HepG2 (cell line): Measurements from ENCODE around the gene ABCC3. TPM values are rescaled to one million over a fixed set of nuclear protein-coding genes. Genes with fewer than 3 reads are reported as not detected.

ENCODE experiments used
- GFI1 ChIP-seq: sonication (generic); formaldehyde crosslinking; IDR thresholded peaks from 2 replicates; pipeline ENCODE4 v1.5.0; 2020; ENCODE audit warnings: missing genetic modification reagents, mild to moderate bottlenecking, borderline replicate concordance
- MLLT10 ChIP-seq: sonication (generic); formaldehyde crosslinking; IDR thresholded peaks from 2 replicates; pipeline ENCODE4 v1.4.0; 2020; ENCODE audit warnings: missing genetic modification reagents
- PITX1 ChIP-seq: sonication (generic); formaldehyde crosslinking; IDR thresholded peaks from 2 replicates; pipeline ENCODE4 v1.5.1; 2020; ENCODE audit warnings: mild to moderate bottlenecking, missing genetic modification reagents
- RARG ChIP-seq: sonication (generic); formaldehyde crosslinking; IDR thresholded peaks from 2 replicates; pipeline ENCODE4 v1.4.0; 2020; ENCODE audit warnings: low read depth, mild to moderate bottlenecking, missing genetic modification reagents
- SNAPC2 ChIP-seq: sonication (generic); formaldehyde crosslinking; IDR thresholded peaks from 2 replicates; pipeline ENCODE4 v1.8.1; 2022; ENCODE audit warnings: mild to moderate bottlenecking, missing genetic modification reagents
- SRY ChIP-seq: sonication (generic); formaldehyde crosslinking; IDR thresholded peaks from 2 replicates; pipeline ENCODE4 v1.8.0; 2022; ENCODE audit warnings: mild to moderate bottlenecking, missing genetic modification reagents
- TARDBP ChIP-seq: sonication (generic); formaldehyde crosslinking; IDR thresholded peaks from 2 replicates; pipeline ENCODE4 v1.8.0; 2022; ENCODE audit warnings: mild to moderate bottlenecking, missing genetic modification reagents
- ZC3H4 ChIP-seq: sonication (generic); formaldehyde crosslinking; IDR thresholded peaks from 2 replicates; pipeline ENCODE4 v1.4.0; 2020; ENCODE audit warnings: missing genetic modification reagents, borderline replicate concordance
- ZNF256 ChIP-seq: sonication (generic); formaldehyde crosslinking; conservative IDR thresholded peaks from 2 replicates; pipeline ENCODE4 v1.4.0; 2020; ENCODE audit warnings: missing genetic modification reagents
- ZNF772 ChIP-seq: sonication (generic); formaldehyde crosslinking; IDR thresholded peaks from 2 replicates; pipeline ENCODE4 v1.5.0; 2020; ENCODE audit warnings: mild to moderate bottlenecking, missing genetic modification reagents
- ZNF879 ChIP-seq: sonication (generic); formaldehyde crosslinking; IDR thresholded peaks from 2 replicates; pipeline ENCODE4 v1.8.1; 2023; ENCODE audit warnings: missing genetic modification reagents
- polyA plus RNA-seq, 8 experiments: library from polyadenylated mRNA; depleted of rRNA in 3 of 8; stranded (reverse) in 7 of 8; unstranded in 1 of 8; fragments of >200 nt; fragmentation: Illumina TruSeq in 4 of 8; extraction: Trizol in 4 of 8; gene quantifications; 2 replicates each; pipeline versions ENCODE4 v1.2.1 to v1.2.3, GENCODE V29; 2011 to 2016; ENCODE audit warnings: low read depth in 4 of 8, missing spikeins in 1 of 8, mixed read lengths in 1 of 8; ENCODE audit not compliant: insufficient read depth in 1 of 8
- total RNA-seq, 5 experiments: library from RNA; depleted of rRNA; stranded (reverse); fragments of >200 nt; fragmentation: Illumina TruSeq; extraction: Trizol; gene quantifications; 2 replicates each; pipeline ENCODE4 v1.2.3, GENCODE V29; 2016; ENCODE audit warnings: low read depth in 1 of 5
- TF ChIP-seq, protein P1 (sequence below): sonication (generic); formaldehyde crosslinking; IDR thresholded peaks from 2 replicates; pipeline ENCODE4 v1.5.0; 2020; ENCODE audit warnings: mild to moderate bottlenecking, missing genetic modification reagents
- TF ChIP-seq, protein P2 (sequence below): sonication (generic); formaldehyde crosslinking; IDR thresholded peaks from 2 replicates; pipeline ENCODE4 v1.8.1; 2022; ENCODE audit warnings: low read depth, mild to moderate bottlenecking, missing genetic modification reagents
- TF ChIP-seq, protein P3 (sequence below): sonication (generic); formaldehyde crosslinking; IDR thresholded peaks from 2 replicates; pipeline ENCODE4 v1.4.0; 2020; ENCODE audit warnings: missing genetic modification reagents
- TF ChIP-seq, protein P4 (sequence below): sonication (generic); formaldehyde crosslinking; IDR thresholded peaks from 2 replicates; pipeline ENCODE4 v1.4.0; 2020; ENCODE audit warnings: missing genetic modification reagents
- TF ChIP-seq, protein P5 (sequence below): sonication (generic); formaldehyde crosslinking; conservative IDR thresholded peaks from 2 replicates; pipeline ENCODE4 v1.4.0; 2020; ENCODE audit warnings: missing genetic modification reagents

The ABCC3 gene
- total and polyA plus RNA-seq, 2 of the 13 experiments (the other 11 are each of a cell fraction or from before 2014, with no cell fraction given) = 25.2 to 50.7 TPM

DNA sequence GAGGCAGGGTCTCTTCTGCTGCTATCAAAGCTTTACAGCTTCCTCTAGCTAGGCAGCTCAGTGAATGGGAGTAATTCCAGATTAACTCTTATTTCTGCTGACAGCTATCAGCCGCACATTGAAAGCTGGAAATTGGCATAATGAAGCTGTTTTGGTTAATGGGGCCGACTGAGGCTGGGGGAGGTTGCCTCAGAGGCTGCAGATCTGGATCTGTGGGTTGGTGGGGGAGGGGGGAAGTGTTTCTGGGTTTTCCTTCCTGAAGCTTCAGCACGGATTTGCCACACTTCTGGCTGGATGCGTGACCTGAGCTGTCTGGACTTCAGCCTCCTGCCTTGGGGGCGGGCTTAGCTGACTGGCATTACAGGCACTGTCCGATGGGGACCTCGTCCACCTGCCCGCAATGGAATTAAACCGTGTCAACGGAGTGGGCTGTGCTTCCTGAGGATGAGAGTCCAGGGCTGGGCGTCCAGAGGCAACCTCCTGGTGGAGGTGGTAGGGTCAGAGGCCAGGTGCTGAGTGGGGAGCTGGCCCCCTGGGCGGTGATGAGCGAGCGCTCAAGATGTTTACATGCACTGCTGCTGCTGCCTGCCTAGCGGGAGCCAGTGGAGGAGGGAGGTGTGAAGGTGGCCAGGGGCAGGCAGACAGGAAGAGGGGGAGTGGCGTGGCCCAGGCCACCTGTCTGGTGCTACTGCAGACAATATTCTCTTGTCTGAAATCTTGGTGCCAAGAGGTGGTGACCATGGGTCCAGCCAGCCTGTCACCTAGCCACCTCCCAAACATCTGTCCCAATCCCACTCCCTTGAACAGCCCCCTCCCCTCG lies 6.7 kb upstream of the ABCC3 start (continued):
- TF ChIP-seq, protein P1, sequence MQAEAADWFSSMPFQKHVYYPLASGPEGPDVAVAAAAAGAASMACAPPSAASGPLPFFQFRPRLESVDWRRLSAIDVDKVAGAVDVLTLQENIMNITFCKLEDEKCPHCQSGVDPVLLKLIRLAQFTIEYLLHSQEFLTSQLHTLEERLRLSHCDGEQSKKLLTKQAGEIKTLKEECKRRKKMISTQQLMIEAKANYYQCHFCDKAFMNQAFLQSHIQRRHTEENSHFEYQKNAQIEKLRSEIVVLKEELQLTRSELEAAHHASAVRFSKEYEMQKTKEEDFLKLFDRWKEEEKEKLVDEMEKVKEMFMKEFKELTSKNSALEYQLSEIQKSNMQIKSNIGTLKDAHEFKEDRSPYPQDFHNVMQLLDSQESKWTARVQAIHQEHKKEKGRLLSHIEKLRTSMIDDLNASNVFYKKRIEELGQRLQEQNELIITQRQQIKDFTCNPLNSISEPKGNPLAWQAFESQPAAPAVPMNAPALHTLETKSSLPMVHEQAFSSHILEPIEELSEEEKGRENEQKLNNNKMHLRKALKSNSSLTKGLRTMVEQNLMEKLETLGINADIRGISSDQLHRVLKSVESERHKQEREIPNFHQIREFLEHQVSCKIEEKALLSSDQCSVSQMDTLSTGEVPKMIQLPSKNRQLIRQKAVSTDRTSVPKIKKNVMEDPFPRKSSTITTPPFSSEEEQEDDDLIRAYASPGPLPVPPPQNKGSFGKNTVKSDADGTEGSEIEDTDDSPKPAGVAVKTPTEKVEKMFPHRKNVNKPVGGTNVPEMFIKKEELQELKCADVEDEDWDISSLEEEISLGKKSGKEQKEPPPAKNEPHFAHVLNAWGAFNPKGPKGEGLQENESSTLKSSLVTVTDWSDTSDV (CRISPR knock-in tag) = 0 out of 2 replicates have a peak, but pooled peaks have one; percentile 73
- TF ChIP-seq SNAPC2 = peak; percentile 91; the same call in 1 of the 2 replicates
- no peak for TF ChIP-seq MLLT10
- TF ChIP-seq, protein P2, sequence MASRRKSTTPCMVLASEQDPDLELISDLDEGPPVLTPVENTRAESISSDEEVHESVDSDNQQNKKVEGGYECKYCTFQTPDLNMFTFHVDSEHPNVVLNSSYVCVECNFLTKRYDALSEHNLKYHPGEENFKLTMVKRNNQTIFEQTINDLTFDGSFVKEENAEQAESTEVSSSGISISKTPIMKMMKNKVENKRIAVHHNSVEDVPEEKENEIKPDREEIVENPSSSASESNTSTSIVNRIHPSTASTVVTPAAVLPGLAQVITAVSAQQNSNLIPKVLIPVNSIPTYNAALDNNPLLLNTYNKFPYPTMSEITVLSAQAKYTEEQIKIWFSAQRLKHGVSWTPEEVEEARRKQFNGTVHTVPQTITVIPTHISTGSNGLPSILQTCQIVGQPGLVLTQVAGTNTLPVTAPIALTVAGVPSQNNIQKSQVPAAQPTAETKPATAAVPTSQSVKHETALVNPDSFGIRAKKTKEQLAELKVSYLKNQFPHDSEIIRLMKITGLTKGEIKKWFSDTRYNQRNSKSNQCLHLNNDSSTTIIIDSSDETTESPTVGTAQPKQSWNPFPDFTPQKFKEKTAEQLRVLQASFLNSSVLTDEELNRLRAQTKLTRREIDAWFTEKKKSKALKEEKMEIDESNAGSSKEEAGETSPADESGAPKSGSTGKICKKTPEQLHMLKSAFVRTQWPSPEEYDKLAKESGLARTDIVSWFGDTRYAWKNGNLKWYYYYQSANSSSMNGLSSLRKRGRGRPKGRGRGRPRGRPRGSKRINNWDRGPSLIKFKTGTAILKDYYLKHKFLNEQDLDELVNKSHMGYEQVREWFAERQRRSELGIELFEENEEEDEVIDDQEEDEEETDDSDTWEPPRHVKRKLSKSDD = no peak
- TF ChIP-seq, protein P3, sequence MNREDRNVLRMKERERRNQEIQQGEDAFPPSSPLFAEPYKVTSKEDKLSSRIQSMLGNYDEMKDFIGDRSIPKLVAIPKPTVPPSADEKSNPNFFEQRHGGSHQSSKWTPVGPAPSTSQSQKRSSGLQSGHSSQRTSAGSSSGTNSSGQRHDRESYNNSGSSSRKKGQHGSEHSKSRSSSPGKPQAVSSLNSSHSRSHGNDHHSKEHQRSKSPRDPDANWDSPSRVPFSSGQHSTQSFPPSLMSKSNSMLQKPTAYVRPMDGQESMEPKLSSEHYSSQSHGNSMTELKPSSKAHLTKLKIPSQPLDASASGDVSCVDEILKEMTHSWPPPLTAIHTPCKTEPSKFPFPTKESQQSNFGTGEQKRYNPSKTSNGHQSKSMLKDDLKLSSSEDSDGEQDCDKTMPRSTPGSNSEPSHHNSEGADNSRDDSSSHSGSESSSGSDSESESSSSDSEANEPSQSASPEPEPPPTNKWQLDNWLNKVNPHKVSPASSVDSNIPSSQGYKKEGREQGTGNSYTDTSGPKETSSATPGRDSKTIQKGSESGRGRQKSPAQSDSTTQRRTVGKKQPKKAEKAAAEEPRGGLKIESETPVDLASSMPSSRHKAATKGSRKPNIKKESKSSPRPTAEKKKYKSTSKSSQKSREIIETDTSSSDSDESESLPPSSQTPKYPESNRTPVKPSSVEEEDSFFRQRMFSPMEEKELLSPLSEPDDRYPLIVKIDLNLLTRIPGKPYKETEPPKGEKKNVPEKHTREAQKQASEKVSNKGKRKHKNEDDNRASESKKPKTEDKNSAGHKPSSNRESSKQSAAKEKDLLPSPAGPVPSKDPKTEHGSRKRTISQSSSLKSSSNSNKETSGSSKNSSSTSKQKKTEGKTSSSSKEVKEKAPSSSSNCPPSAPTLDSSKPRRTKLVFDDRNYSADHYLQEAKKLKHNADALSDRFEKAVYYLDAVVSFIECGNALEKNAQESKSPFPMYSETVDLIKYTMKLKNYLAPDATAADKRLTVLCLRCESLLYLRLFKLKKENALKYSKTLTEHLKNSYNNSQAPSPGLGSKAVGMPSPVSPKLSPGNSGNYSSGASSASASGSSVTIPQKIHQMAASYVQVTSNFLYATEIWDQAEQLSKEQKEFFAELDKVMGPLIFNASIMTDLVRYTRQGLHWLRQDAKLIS (CRISPR knock-in tag) = no peak
- peak; percentile 95 for TF ChIP-seq TARDBP (CRISPR knock-in tag)
- TF ChIP-seq, protein P4, sequence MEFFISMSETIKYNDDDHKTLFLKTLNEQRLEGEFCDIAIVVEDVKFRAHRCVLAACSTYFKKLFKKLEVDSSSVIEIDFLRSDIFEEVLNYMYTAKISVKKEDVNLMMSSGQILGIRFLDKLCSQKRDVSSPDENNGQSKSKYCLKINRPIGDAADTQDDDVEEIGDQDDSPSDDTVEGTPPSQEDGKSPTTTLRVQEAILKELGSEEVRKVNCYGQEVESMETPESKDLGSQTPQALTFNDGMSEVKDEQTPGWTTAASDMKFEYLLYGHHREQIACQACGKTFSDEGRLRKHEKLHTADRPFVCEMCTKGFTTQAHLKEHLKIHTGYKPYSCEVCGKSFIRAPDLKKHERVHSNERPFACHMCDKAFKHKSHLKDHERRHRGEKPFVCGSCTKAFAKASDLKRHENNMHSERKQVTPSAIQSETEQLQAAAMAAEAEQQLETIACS (CRISPR knock-in tag) = no peak
- 0 out of 2 replicates have a peak, but pooled peaks have one; percentile 48 for TF ChIP-seq ZNF772 (CRISPR knock-in tag)
- peak; percentile 43; the same call in 1 of the 2 replicates for TF ChIP-seq ZNF879 (CRISPR knock-in tag)
- TF ChIP-seq GFI1 (CRISPR knock-in tag) = peak; percentile 70; the same call in 1 of the 2 replicates
- TF ChIP-seq RARG (CRISPR knock-in tag) = no peak
- TF ChIP-seq, protein P5, sequence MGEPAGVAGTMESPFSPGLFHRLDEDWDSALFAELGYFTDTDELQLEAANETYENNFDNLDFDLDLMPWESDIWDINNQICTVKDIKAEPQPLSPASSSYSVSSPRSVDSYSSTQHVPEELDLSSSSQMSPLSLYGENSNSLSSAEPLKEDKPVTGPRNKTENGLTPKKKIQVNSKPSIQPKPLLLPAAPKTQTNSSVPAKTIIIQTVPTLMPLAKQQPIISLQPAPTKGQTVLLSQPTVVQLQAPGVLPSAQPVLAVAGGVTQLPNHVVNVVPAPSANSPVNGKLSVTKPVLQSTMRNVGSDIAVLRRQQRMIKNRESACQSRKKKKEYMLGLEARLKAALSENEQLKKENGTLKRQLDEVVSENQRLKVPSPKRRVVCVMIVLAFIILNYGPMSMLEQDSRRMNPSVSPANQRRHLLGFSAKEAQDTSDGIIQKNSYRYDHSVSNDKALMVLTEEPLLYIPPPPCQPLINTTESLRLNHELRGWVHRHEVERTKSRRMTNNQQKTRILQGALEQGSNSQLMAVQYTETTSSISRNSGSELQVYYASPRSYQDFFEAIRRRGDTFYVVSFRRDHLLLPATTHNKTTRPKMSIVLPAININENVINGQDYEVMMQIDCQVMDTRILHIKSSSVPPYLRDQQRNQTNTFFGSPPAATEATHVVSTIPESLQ = no peak
- no peak for TF ChIP-seq ZNF256 (CRISPR knock-in tag)
- no peak for TF ChIP-seq ZC3H4 (CRISPR knock-in tag)
- peak; percentile 88 for TF ChIP-seq PITX1 (CRISPR knock-in tag)
- TF ChIP-seq SRY (CRISPR knock-in tag) = peak; percentile 59; the same call in 1 of the 2 replicates
